ENCODE results near the gene TTLL5.
A peak's percentile ranks its signal among the peaks of the same experiment; 100 is the strongest.

Gene TTLL5

GRCh38 chr14:75977582-75977943 is 316.5 kb downstream of the TTLL5 start:
- DNase-seq: no peak

- no peak for DNase-seq
These were observed 317.2 kb downstream of the TTLL5 start for GRCh38 chr14:75978249-75978731.

GRCh38 chr14:75979071-75979571 is 318.1 kb downstream of the TTLL5 start:
- no peak for DNase-seq

GRCh38 chr14:75979648-75980565 is 318.9 kb downstream of the TTLL5 start:
- DNase-seq: no peak

GRCh38 chr14:75980856-75981255 is 319.8 kb downstream of the TTLL5 start:
- no peak for DNase-seq

GRCh38 chr14:75981426-75982265 is 320.6 kb downstream of the TTLL5 start, which contains the start of gene TGFB3:
TGFB3 (minus strand) TSS chr14:75981995; CDS start chr14:75980893, 1,102 bp downstream.
- DNase-seq: peak; percentile 49

- peak; percentile 71 for DNase-seq
These were observed 321.4 kb downstream of the TTLL5 start for GRCh38 chr14:75982266-75983018.

- DNase-seq: no peak
These were observed 321.9 kb downstream of the TTLL5 start for GRCh38 chr14:75983019-75983358.

- no peak for DNase-seq
These were observed 323.6 kb downstream of the TTLL5 start for GRCh38 chr14:75984674-75985073.

GRCh38 chr14:75985618-75986438 is 324.8 kb downstream of the TTLL5 start, which contains the start of gene IFT43:
IFT43 (plus strand) TSS chr14:75985763; CDS start chr14:75985787, 24 bp downstream.
- DNase-seq: peak; percentile 92

- no peak for DNase-seq
These were observed 325.4 kb downstream of the TTLL5 start for GRCh38 chr14:75986439-75986765.

- no peak for DNase-seq
These were observed 326.3 kb downstream of the TTLL5 start for GRCh38 chr14:75987201-75987970.

GRCh38 chr14:75989134-75989533 is 328.1 kb downstream of the TTLL5 start:
- DNase-seq: no peak

- no peak for DNase-seq
These were observed 329.3 kb downstream of the TTLL5 start for GRCh38 chr14:75990297-75990696.

GRCh38 chr14:75991753-75992152 is 330.7 kb downstream of the TTLL5 start:
- DNase-seq: no peak

GRCh38 chr14:75993567-75994041 is 332.6 kb downstream of the TTLL5 start:
- no peak for DNase-seq

- DNase-seq: no peak
These were observed 334.5 kb downstream of the TTLL5 start for GRCh38 chr14:75995372-75996041.

- no peak for DNase-seq
These were observed 335.4 kb downstream of the TTLL5 start for GRCh38 chr14:75996488-75996887.

- DNase-seq: no peak
These were observed 338.6 kb downstream of the TTLL5 start for GRCh38 chr14:75999511-76000190.

GRCh38 chr14:76002383-76002782 is 341.3 kb downstream of the TTLL5 start:
- DNase-seq: no peak

All from stimulated activated naive CD4-positive, alpha-beta T cell treated with Interleukin-2 at 50 U/mL for 16 hours (primary cell).